SJSA1 (cell line): ENCODE data around the gene GDF7. TPM values are rescaled to one million over a fixed set of nuclear protein-coding genes. Genes with fewer than 3 reads are reported as not detected.

Source experiments
- total RNA-seq: library from RNA; depleted of rRNA; stranded (reverse); fragments of >200 nt; shearing (Covaris generic); gene quantifications from 2 replicates; pipeline ENCODE4 v1.2.3, GENCODE V29; 2014; rRNA removed

GDF7 gene
- total RNA-seq, 1 experiment from 2014 or later: 0.03 TPM

Other genes starting within 250 kb of the GDF7 start
- 399 and 453 TPM in 2 replicates for gene RHOB, start 220.1 kb upstream of the GDF7 start, total RNA-seq
- 17.2 and 32.3 TPM in 2 replicates for gene HS1BP3, start 16.0 kb upstream of the GDF7 start, total RNA-seq
- 14.8 and 28.2 TPM in 2 replicates for gene LDAH, start 156.0 kb downstream of the GDF7 start, total RNA-seq